PFSK-1 (cell line): ENCODE measurements around the gene LSR.

Experiments
- POLR2AphosphoS5 ChIP-seq: IDR thresholded peaks from 2 replicates; pipeline ENCODE4 v1.6.1; 2012; ENCODE audit warnings: low read depth, mild to moderate bottlenecking, control low read depth, low read length, moderate library complexity
- REST ChIP-seq, 2 experiments: IDR thresholded peaks; 2 replicates each; pipeline versions ENCODE4 v1.6.1 to v1.8.0; 2011 to 2012; ENCODE audit warnings: low read depth in 2 of 2, low read length in 2 of 2, control low read depth in 1 of 2, inconsistent platforms in 1 of 2, mild to moderate bottlenecking in 1 of 2, moderate library complexity in 1 of 2; ENCODE audit not compliant: insufficient read depth in 1 of 2
- SIN3A ChIP-seq: IDR thresholded peaks from 2 replicates; pipeline ENCODE4 v1.6.1; 2012; ENCODE audit warnings: mild to moderate bottlenecking, low read length, moderate library complexity, borderline replicate concordance; ENCODE audit not compliant: insufficient read depth
- TAF1 ChIP-seq: IDR thresholded peaks from 2 replicates; pipeline ENCODE4 v1.6.1; 2012; ENCODE audit warnings: low read length, control low read depth, borderline replicate concordance; ENCODE audit not compliant: insufficient read depth

- TF ChIP-seq POLR2AphosphoS5 (no peak), TAF1 (no peak), SIN3A (no peak), REST (IDR thresholded peaks at IDR 0.05; ENCODE audit: insufficient read depth in 1 of 2, low read depth in 2 of 2, low read length in 2 of 2) (no peak)
Observed at GRCh38 chr19:35262101-35262761, 13.4 kb downstream of the LSR start.
